ENCODE data around the gene HNF4A.

GRCh38 chr20:44422083-44422482 is 66.6 kb downstream of the HNF4A start:
- TF ChIP-seq CTCF (IDR thresholded peaks at IDR 0.05) (no peak), POLR2A (IDR thresholded peaks at IDR 0.05) (no peak), EP300 (IDR thresholded peaks at IDR 0.05) (no peak)

Data from ovary (tissue), 3 donors.